ENCODE data around the gene DYNC1I1. TPM values are rescaled to one million over a fixed set of nuclear protein-coding genes. Genes with fewer than 3 reads are reported as not detected.

The DYNC1I1 gene
- total and polyA plus RNA-seq, 4 donors = 0.39 to 7.6 (median 1.5) TPM

DNA sequence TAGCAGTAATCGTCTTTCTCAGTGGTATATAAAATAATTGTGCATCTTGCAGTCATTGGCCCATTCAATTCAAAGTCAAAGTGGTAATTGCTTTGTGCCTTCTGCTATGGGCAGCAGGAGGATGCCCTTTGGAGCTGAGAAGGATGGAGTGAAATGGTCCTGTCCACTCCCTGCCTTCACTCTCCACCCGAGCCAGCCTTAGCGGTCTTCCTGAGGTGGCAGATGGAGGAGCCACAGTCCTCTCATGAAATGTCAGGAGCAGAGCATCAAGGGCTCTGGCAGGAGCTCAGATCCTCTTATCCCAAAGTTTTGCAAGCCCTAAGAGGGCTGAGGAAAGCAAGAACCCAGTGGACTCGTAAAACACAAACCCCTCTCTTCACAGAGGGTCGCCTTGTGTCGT is 199.4 kb downstream of the DYNC1I1 start:
- H3K9me3 ChIP-seq (ENCODE audit: control insufficient read depth in 4 of 4, insufficient read depth in 3 of 4, low read length in 3 of 4) = no peaks in the 10 kb centered on the region
- H3K36me3 ChIP-seq (ENCODE audit: control insufficient read depth in 4 of 4, insufficient read depth in 4 of 4, low read length in 4 of 4) = no peaks in the 10 kb centered on the region
- ATAC-seq (ENCODE audit: insufficient read depth, low FRiP score) (no peak), DNase-seq (no peak)
- peaks cover 0 to 36% (median 0%) of the 10 kb centered on the region in 3 donors for H3K27me3 ChIP-seq (ENCODE audit: control insufficient read depth in 3 of 3, insufficient read depth in 3 of 3, low read length in 2 of 3)
- H3K4me3 ChIP-seq = no peak overlapping the region
- H3K4me1 ChIP-seq (ENCODE audit: control insufficient read depth in 5 of 5, insufficient read depth in 5 of 5, low read length in 5 of 5) = peaks cover 0 to 10% (median 2%) of the 10 kb centered on the region in 5 donors
- H3K27ac ChIP-seq (ENCODE audit: low read depth in 1 of 2, low read length in 1 of 2) = no peak overlapping the region
- 85% methylated on average over 6 of the region's 6 CpGs for WGBS, 2 donors
- TF ChIP-seq, protein P1, sequence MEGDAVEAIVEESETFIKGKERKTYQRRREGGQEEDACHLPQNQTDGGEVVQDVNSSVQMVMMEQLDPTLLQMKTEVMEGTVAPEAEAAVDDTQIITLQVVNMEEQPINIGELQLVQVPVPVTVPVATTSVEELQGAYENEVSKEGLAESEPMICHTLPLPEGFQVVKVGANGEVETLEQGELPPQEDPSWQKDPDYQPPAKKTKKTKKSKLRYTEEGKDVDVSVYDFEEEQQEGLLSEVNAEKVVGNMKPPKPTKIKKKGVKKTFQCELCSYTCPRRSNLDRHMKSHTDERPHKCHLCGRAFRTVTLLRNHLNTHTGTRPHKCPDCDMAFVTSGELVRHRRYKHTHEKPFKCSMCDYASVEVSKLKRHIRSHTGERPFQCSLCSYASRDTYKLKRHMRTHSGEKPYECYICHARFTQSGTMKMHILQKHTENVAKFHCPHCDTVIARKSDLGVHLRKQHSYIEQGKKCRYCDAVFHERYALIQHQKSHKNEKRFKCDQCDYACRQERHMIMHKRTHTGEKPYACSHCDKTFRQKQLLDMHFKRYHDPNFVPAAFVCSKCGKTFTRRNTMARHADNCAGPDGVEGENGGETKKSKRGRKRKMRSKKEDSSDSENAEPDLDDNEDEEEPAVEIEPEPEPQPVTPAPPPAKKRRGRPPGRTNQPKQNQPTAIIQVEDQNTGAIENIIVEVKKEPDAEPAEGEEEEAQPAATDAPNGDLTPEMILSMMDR (IDR thresholded peaks at IDR 0.05; ENCODE audit: control extremely low read depth, extremely low read depth) = no peak
- H3K9ac ChIP-seq (ENCODE audit: insufficient read depth in 1 of 2, low read length in 2 of 2) = no peak overlapping the region

DNA sequence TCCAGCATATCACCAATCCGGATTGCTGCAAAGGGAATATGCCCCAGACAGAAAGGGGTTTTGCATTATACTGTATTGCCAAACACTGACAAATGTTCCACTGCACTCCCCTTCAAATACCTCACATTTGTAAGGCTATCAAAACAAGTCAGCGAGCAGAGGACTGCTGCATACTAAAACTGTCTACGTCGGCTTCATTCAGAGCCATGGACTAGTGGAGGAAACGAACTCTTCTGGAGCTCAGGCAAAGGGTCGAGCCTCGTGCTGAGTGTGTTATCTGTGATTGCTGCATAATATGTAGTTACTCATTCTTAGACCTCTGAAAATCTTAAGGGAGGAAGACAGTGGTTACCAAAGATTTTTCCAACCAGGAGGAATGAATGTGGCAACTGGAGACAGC is 200.2 kb downstream of the DYNC1I1 start:
- no peak for ATAC-seq (ENCODE audit: insufficient read depth, low FRiP score)

DNA sequence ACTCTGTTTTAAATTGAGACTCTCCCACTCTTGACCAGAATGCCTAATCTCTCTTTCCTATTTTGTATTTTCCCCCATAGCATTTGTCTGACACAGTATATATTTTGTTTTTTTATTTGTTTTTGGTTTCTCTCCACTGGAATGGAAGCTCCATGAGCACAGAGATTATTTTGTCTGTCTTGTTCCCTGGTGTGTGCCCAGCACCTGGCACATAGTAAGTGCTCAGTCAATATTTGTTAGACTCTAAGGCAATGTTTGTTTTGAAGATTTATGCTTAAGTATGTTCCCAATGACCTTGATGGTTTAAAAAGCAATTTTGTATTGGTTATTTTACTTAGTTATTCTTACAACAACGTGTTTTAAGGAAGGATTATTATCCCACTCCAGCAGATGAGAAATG is 201.8 kb downstream of the DYNC1I1 start:
- H3K27me3 ChIP-seq (ENCODE audit: control insufficient read depth in 3 of 3, insufficient read depth in 3 of 3, low read length in 2 of 3) = peaks cover 0 to 43% (median 0%) of the 10 kb centered on the region in 3 donors
- DNase-seq (no peak), ATAC-seq (ENCODE audit: insufficient read depth, low FRiP score) (no peak)
- TF ChIP-seq, protein P1 (IDR thresholded peaks at IDR 0.05; ENCODE audit: control extremely low read depth, extremely low read depth) = no peak
- H3K27ac ChIP-seq (ENCODE audit: low read depth in 1 of 2, low read length in 1 of 2) = no peak overlapping the region
- H3K4me3 ChIP-seq = no peak overlapping the region
- peaks cover 0 to 11% (median 2%) of the 10 kb centered on the region in 5 donors for H3K4me1 ChIP-seq (ENCODE audit: control insufficient read depth in 5 of 5, insufficient read depth in 5 of 5, low read length in 5 of 5)
- no peaks in the 10 kb centered on the region for H3K9me3 ChIP-seq (ENCODE audit: control insufficient read depth in 4 of 4, insufficient read depth in 3 of 4, low read length in 3 of 4)
- WGBS, 2 donors = 63 to 92% methylated on average over 1 of the region's 1 CpG
- no peak overlapping the region for H3K9ac ChIP-seq (ENCODE audit: insufficient read depth in 1 of 2, low read length in 2 of 2)
- H3K36me3 ChIP-seq (ENCODE audit: control insufficient read depth in 4 of 4, insufficient read depth in 4 of 4, low read length in 4 of 4) = no peaks in the 10 kb centered on the region

More for the DNA sequence above, 200.2 kb downstream of the DYNC1I1 start:
- no peak for DNase-seq
- H3K27ac ChIP-seq (ENCODE audit: low read depth in 1 of 2, low read length in 1 of 2) = no peak overlapping the region
- peaks cover 0 to 10% (median 2%) of the 10 kb centered on the region in 5 donors for H3K4me1 ChIP-seq (ENCODE audit: control insufficient read depth in 5 of 5, insufficient read depth in 5 of 5, low read length in 5 of 5)
- TF ChIP-seq, protein P1 (IDR thresholded peaks at IDR 0.05; ENCODE audit: control extremely low read depth, extremely low read depth) = no peak
- no peaks in the 10 kb centered on the region for H3K9me3 ChIP-seq (ENCODE audit: control insufficient read depth in 4 of 4, insufficient read depth in 3 of 4, low read length in 3 of 4)
- H3K27me3 ChIP-seq (ENCODE audit: control insufficient read depth in 3 of 3, insufficient read depth in 3 of 3, low read length in 2 of 3) = peaks cover 0 to 43% (median 0%) of the 10 kb centered on the region in 3 donors
- no peak overlapping the region for H3K9ac ChIP-seq (ENCODE audit: insufficient read depth in 1 of 2, low read length in 2 of 2)
- WGBS, 2 donors = 63 to 64% methylated on average over 7 of the region's 7 CpGs
- no peak overlapping the region for H3K4me3 ChIP-seq
- H3K36me3 ChIP-seq (ENCODE audit: control insufficient read depth in 4 of 4, insufficient read depth in 4 of 4, low read length in 4 of 4) = no peaks in the 10 kb centered on the region
